SK-N-MC (cell line): ENCODE measurements around the gene TTC28.

Experiments
- DNase-seq: peaks from one replicate; pipeline ENCODE4 v3.0.0-alpha.2; 2011; ENCODE audit warnings: low read depth, low spot score
- H3K27ac ChIP-seq: fragments of 200-600 bp; sonication (generic); 2 replicates; pipeline ENCODE4 v1.5.1; 2016; ENCODE audit warnings: mixed run types
- H3K36me3 ChIP-seq: fragments of 200-600 bp; sonication (generic); 2 replicates; pipeline ENCODE4 v1.6.1; 2017; ENCODE audit warnings: antibody characterized with exemption, low read length, mixed read lengths; ENCODE audit not compliant: insufficient read depth
- H3K4me3 ChIP-seq: fragments of 200-600 bp; sonication (generic); 2 replicates; pipeline ENCODE4 v1.5.1; 2016
- H3K9ac ChIP-seq: fragments of 200-600 bp; sonication (generic); 2 replicates; pipeline ENCODE4 v1.8.0; 2017; ENCODE audit warnings: mixed run types, mixed read lengths; ENCODE audit not compliant: insufficient read length
- H3K9me3 ChIP-seq: fragments of 200-600 bp; sonication (generic); 2 replicates; pipeline ENCODE4 v1.6.1; 2017; ENCODE audit warnings: low read depth, mild to moderate bottlenecking, antibody characterized with exemption, low read length, moderate library complexity, mixed read lengths
- EZH2 ChIP-seq: fragments of 200-600 bp; sonication (generic); IDR thresholded peaks from one replicate; pipeline ENCODE4 v1.6.1; 2017; ENCODE audit warnings: antibody characterized with exemption
- FOXP2 ChIP-seq: optimal IDR thresholded peaks from 2 replicates; pipeline ENCODE3; 2011; ENCODE audit warnings: mild to moderate bottlenecking, moderate library complexity; ENCODE audit not compliant: insufficient read depth; ENCODE audit errors: extremely low read length, control extremely low read depth
- POLR2AphosphoS5 ChIP-seq: IDR thresholded peaks from 2 replicates; pipeline ENCODE4 v1.6.1; 2012; ENCODE audit warnings: mild to moderate bottlenecking, low read depth, low read length, borderline replicate concordance

TTC28 gene

GRCh38 chr22:28004021-28004420, 675.6 kb downstream of the TTC28 start:
- DNase-seq = no peak
- H3K27ac ChIP-seq = no peak overlapping the region
- no peak overlapping the region for H3K4me3 ChIP-seq
- H3K9ac ChIP-seq = no peak overlapping the region
- no peaks in the 10 kb centered on the region for H3K9me3 ChIP-seq
- TF ChIP-seq EZH2 (no peak), POLR2AphosphoS5 (no peak), FOXP2 (no peak)
- peaks cover 1% of the 10 kb centered on the region; the same call in 1 of the 2 replicates for H3K36me3 ChIP-seq

GRCh38 chr22:28002863-28003565, 676.6 kb downstream of the TTC28 start:
- no peak for DNase-seq
- H3K9ac ChIP-seq = no peak overlapping the region

DNA sequence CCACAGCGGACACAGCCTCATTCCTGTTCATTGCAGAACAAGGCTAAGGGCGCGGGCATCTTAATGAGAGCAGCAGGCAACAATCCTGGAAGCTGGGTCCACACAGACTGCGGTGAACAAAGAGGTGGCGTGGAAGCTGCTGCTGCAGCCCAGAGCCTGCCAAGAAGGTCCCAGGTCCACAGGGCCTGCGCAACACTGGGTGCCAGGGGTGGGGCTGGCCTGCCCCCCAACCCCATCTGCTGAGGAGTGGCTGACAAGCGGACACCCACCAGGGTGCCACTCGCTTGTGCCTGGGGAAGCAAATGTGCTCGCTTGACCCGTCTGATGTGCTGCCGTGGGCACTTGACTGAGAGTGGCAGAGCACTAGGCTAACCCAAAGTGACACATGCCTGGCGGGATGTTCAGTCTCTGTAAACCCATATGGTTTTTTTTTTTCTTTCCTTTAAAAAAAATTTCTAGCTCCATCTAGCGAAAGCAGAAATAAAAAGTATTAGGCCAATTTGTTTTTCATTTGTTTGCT, 677.4 kb downstream of the TTC28 start:
- DNase-seq = no peak
- Histone ChIP-seq H3K9ac (no peak overlapping the region), H3K9me3 (no peaks in the 10 kb centered on the region), H3K36me3 (peaks cover 10% of the 10 kb centered on the region; the same call in 1 of the 2 replicates), H3K27ac (no peak overlapping the region), H3K4me3 (no peak overlapping the region)
- TF ChIP-seq POLR2AphosphoS5 (no peak), FOXP2 (no peak), EZH2 (no peak)

More at GRCh38 chr22:28002863-28003565, 676.6 kb downstream of the TTC28 start:
- no peaks in the 10 kb centered on the region for H3K9me3 ChIP-seq
- H3K27ac ChIP-seq = no peak overlapping the region
- TF ChIP-seq POLR2AphosphoS5 = no peak
- TF ChIP-seq EZH2 = no peak
- no peak for TF ChIP-seq FOXP2
- H3K4me3 ChIP-seq = no peak overlapping the region
- peaks cover 10% of the 10 kb centered on the region; the same call in 1 of the 2 replicates for H3K36me3 ChIP-seq

- H3K9me3 ChIP-seq = no peaks in the 10 kb centered on the region
- no peak for DNase-seq
- TF ChIP-seq EZH2 = no peak
- TF ChIP-seq FOXP2 = no peak
- TF ChIP-seq POLR2AphosphoS5 = no peak
- no peak overlapping the region for H3K27ac ChIP-seq
- H3K9ac ChIP-seq = no peak overlapping the region
- H3K36me3 ChIP-seq = peaks cover 10% of the 10 kb centered on the region; the same call in 1 of the 2 replicates
- H3K4me3 ChIP-seq = no peak overlapping the region
These were observed 678.3 kb downstream of the TTC28 start for GRCh38 chr22:28001171-28001835.

DNA sequence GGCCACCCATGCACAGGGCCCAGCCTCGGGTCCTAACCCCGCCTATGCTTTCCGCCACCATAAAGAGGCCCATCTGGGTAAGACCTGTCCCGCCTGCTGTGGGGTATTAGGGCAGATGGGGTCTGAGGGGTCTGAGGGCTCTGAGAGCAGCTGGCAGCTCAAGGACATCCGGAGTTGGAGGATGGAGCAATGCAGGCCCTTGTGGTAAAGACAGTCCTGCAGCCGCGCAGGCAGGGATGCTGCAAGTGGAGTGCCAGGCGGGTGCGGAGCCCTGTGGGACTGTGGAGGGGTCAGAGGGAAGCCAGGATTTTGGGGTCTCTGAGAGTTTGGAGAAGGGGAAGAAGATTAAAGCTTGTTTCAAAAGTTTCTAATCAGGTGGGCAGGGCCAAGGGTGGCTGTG, 679.3 kb downstream of the TTC28 start:
- no peak for TF ChIP-seq EZH2
- TF ChIP-seq POLR2AphosphoS5 = no peak
- TF ChIP-seq FOXP2 = no peak
- DNase-seq = no peak
- Histone ChIP-seq H3K9me3 (no peaks in the 10 kb centered on the region), H3K4me3 (no peak overlapping the region), H3K36me3 (peaks cover 13% of the 10 kb centered on the region; the same call in 1 of the 2 replicates), H3K9ac (no peak overlapping the region), H3K27ac (no peak overlapping the region)

GRCh38 chr22:27999876-28000275, 679.8 kb downstream of the TTC28 start:
- H3K4me3 ChIP-seq = no peak overlapping the region
- TF ChIP-seq FOXP2 = no peak
- TF ChIP-seq POLR2AphosphoS5 = no peak
- no peak for TF ChIP-seq EZH2

DNA sequence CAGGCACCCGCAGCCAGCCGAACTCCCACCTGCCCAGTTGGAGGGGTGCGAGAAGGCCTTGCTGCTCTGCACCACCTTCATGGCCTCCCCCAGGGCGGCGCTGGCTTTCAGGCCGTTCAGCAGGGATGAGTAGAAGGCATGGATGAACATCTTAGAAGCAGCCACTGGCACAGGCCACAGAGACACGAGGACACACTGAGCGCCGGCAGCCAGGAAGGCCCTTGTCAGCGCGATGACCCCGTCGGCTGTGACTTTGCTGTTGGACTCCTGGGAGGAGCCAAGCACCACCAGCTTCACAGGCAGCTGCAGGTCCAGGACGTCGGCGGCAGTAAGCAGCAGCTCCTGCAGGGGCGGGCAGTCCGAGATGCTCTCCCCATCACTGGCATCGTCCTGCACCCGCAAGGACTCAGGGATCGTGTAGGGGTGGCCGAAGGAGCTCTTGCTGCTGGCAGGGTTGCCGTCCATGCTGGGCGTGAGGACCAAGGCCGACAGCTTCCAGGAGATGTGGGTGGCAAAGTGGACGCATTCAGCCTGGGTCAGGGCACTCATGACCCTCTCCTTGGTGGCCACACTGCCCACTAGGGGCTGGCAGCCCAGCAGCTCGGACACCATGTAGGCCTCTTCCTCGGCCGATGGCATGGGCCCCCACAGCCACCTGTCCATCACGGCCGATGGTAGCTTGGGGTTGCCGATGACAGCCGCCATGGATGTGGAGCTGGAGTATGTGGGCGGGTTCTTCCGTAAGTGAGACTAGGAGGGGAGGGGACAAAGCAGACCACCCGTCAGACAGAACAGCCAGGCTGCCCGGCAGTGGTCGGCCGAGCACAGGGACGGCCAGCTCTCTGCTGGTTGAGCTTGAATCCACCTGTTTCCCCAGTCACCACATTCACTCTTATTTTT, 680.9 kb downstream of the TTC28 start:
- peaks cover 14% of the 10 kb centered on the region; the same call in 1 of the 2 replicates for H3K36me3 ChIP-seq
- TF ChIP-seq POLR2AphosphoS5 = no peak
- TF ChIP-seq EZH2 = no peak
- no peak for TF ChIP-seq FOXP2
- DNase-seq = no peak
- no peak overlapping the region for H3K27ac ChIP-seq
- H3K9me3 ChIP-seq = no peaks in the 10 kb centered on the region
- no peak overlapping the region for H3K4me3 ChIP-seq
- H3K9ac ChIP-seq = no peak overlapping the region

More at GRCh38 chr22:27999876-28000275, 679.8 kb downstream of the TTC28 start:
- H3K27ac ChIP-seq = no peak overlapping the region
- H3K9me3 ChIP-seq = no peaks in the 10 kb centered on the region
- H3K36me3 ChIP-seq = peaks cover 14% of the 10 kb centered on the region; the same call in 1 of the 2 replicates
- H3K9ac ChIP-seq = no peak overlapping the region
- no peak for DNase-seq
